Panc1 (cell line): Measurements from ENCODE around the gene ARHGAP25.

ENCODE experiments used
- POLR2AphosphoS5 ChIP-seq: IDR thresholded peaks from 2 replicates; pipeline ENCODE4 v1.6.1; 2012; ENCODE audit warnings: mild to moderate bottlenecking, low read depth, low read length, moderate library complexity
- SIN3A ChIP-seq: IDR thresholded peaks from 2 replicates; pipeline ENCODE4 v1.6.1; 2012; ENCODE audit warnings: low read depth, mild to moderate bottlenecking, low read length, moderate library complexity, borderline replicate concordance; ENCODE audit not compliant: insufficient read depth
- TF ChIP-seq, protein P1 (sequence below), 2 experiments: IDR thresholded peaks; 2 replicates each; pipeline ENCODE4 v1.6.1; 2011 to 2012; ENCODE audit warnings: low read depth in 2 of 2, control low read depth in 1 of 2, low read length in 1 of 2, mild to moderate bottlenecking in 1 of 2, moderate library complexity in 1 of 2; ENCODE audit not compliant: insufficient read depth in 1 of 2
- TF ChIP-seq, protein P2 (sequence below): fragments of 450-650 bp; IDR thresholded peaks from 2 replicates; pipeline ENCODE4 v1.5.1; 2017; ENCODE audit warnings: mild to moderate bottlenecking

DNA sequence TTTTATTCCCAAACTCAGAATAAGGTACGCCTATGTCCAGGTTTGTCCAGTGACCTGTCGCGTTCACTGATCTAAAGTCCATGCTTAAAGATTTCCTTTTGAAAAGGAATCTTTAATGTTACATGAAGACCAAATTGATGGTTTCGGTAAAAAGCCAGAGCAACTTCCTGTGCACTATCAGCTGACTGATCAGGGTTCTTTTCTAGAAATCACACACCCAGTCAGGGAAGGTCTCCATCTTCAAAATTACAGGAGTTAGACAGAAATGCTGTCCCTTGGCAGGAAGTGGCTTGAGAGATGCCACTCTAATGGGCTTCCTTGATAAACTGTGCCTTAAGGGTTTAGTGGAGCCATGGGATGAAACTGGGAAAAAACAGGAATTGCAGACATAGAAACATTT is 14.7 kb upstream of the ARHGAP25 start:
- TF ChIP-seq, protein P1, sequence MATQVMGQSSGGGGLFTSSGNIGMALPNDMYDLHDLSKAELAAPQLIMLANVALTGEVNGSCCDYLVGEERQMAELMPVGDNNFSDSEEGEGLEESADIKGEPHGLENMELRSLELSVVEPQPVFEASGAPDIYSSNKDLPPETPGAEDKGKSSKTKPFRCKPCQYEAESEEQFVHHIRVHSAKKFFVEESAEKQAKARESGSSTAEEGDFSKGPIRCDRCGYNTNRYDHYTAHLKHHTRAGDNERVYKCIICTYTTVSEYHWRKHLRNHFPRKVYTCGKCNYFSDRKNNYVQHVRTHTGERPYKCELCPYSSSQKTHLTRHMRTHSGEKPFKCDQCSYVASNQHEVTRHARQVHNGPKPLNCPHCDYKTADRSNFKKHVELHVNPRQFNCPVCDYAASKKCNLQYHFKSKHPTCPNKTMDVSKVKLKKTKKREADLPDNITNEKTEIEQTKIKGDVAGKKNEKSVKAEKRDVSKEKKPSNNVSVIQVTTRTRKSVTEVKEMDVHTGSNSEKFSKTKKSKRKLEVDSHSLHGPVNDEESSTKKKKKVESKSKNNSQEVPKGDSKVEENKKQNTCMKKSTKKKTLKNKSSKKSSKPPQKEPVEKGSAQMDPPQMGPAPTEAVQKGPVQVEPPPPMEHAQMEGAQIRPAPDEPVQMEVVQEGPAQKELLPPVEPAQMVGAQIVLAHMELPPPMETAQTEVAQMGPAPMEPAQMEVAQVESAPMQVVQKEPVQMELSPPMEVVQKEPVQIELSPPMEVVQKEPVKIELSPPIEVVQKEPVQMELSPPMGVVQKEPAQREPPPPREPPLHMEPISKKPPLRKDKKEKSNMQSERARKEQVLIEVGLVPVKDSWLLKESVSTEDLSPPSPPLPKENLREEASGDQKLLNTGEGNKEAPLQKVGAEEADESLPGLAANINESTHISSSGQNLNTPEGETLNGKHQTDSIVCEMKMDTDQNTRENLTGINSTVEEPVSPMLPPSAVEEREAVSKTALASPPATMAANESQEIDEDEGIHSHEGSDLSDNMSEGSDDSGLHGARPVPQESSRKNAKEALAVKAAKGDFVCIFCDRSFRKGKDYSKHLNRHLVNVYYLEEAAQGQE (IDR thresholded peaks at IDR 0.05; ENCODE audit: insufficient read depth in 1 of 2, low read depth in 2 of 2, low read length in 1 of 2), result no peak
- no peak for TF ChIP-seq POLR2AphosphoS5
- no peak for TF ChIP-seq SIN3A
- TF ChIP-seq, protein P2, sequence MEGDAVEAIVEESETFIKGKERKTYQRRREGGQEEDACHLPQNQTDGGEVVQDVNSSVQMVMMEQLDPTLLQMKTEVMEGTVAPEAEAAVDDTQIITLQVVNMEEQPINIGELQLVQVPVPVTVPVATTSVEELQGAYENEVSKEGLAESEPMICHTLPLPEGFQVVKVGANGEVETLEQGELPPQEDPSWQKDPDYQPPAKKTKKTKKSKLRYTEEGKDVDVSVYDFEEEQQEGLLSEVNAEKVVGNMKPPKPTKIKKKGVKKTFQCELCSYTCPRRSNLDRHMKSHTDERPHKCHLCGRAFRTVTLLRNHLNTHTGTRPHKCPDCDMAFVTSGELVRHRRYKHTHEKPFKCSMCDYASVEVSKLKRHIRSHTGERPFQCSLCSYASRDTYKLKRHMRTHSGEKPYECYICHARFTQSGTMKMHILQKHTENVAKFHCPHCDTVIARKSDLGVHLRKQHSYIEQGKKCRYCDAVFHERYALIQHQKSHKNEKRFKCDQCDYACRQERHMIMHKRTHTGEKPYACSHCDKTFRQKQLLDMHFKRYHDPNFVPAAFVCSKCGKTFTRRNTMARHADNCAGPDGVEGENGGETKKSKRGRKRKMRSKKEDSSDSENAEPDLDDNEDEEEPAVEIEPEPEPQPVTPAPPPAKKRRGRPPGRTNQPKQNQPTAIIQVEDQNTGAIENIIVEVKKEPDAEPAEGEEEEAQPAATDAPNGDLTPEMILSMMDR, result no peak
